Measurements from ENCODE around the gene TCEANC.
"Not testable (repeated sequence)": the region's sequence is repeated elsewhere in the genome, so short reads cannot be mapped to it uniquely, and the experiment has no call there.

TCEANC gene

DNA sequence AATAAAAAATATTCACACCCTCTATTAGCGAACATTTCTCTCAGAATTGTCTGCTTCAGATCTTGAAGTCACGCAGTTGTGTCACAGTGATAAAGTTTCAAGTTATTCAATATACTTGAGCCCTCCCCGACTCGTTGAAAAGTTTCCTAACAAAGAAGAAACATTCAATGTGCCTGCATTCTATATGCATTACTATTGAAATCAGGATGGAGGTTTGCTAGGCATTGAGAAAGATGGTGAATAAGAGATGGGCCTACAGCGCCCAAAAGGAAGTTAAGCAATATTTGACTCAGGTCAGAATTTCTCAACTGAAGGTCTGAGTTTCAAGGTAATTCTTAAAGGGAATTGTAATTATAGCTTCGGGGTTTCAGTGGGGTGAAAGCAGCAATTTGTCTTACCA lies 6.1 kb downstream of the TCEANC start:
- DNase-seq, result no peak

DNA sequence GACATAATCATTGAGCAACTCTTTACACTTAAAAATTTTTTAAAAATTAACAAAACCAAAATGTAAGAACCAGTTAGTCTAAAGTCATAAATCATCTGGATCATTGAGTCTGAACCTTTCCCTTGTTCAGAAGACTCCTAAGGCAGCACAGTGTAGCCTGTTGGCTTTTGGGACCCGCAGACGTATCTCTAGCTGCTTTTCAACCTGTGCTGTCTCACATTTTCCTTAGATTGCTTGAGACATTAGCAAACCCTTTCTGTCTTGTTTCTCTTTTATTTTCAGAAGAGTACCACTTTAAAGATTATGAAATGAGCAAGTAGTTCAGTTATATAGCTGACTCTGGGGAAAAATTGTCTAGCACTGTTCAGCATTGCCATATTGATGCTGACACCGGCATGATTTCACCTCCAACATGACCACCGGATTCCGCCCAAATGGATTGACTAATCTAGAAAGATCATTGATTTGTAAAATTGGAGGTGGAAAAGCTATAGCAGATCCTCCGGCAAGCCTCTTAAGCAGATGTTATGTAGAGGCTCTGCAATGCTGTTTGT lies 8.9 kb downstream of the TCEANC start:
- DNase-seq, result peak; percentile 9

DNA sequence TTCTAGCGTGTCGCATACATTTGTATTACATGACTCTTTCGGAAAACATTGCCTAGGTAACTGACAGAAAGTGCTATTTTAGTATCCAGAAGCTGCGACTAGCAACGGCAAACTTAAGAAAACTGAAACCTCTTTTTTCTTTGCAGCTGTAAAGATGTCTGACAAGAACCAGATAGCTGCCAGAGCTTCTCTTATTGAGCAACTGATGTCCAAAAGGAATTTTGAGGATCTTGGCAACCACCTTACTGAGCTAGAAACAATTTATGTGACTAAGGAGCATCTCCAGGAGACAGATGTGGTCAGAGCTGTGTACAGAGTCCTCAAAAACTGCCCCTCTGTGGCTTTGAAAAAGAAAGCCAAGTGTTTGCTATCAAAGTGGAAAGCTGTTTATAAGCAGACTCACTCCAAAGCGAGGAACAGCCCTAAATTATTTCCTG lies 9.4 kb downstream of the TCEANC start:
- no peak for DNase-seq

DNA sequence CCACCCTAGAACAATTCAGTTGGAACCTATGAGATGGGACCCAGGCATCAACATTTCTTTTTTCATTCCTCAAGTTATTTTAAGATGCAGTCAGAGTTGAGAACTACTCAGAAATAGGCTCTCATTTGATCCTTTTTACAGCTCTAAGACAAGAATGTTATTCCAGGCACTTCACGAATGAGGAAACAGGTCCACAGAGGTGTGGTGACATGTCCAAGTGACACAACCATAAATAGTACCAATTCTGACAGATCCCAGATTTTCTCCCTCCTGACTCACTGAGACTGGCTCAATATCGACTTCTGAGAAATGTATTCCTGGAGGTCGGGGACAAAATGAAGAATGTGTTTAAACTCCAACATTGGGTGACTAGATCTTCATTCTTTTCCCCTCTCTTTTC lies 11.1 kb downstream of the TCEANC start:
- no peak for DNase-seq

DNA sequence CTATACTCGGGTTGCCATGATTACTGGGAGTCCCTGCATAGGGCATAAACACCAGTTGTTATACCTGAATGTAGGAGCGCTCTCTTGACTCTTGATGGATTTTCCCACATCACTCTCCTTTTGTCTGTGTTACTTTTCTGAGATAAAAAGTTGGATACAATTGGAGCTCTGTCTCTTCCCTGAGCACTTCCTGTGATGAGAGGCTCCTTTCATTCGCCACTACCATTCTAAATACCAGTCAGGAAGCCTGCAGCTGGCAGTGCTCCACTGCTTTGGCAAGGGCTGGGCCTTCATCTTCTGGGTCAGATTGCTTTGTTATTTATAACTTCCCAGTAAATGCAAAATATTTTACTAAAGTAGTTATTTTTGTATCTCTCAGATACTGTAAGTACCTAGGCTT lies 13.9 kb downstream of the TCEANC start:
- DNase-seq, result no peak

DNA sequence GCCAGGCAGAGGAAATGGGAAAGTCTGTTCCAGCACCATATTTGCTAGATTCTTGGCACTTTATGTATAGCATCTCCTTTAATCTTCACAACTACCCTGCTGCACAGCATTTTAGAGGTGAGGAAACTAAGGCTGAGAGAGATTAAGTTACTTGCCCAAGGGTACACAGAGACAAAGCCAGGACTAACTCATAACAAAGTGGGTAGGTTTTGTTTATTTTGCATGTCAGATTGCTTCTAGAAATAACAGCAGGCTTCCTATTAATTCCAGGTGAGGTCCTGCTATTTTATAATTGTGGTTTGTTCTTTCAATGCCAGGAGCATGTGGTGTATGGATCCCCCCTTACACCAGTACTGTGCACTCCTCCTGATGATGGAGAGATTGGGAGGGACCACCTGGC lies 15.0 kb downstream of the TCEANC start:
- no peak for DNase-seq

DNA sequence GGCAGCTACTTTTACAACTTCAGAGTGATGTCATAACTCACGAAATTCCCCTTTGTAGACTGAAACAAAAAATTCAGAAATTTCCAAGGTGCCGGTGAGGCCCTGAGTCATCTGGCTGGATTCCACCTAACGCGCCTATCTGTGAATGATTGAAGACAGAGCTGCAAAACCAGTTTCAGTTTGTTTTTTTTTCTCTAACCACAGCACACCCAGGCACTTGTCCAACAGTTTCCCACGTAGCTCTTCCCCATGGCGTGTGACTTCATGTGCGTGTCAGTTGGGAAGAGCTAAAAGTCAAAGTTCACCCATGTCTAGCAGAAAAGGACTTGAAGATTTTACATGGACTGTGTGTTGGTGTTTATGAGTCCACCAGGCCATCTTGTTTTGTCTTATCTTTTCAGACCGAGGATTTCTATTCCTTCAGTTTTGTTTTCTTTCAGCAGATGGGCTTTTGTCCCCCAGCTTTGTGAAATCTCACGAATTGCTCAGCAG lies 16.4 kb downstream of the TCEANC start:
- peak; percentile 65 for DNase-seq

DNA sequence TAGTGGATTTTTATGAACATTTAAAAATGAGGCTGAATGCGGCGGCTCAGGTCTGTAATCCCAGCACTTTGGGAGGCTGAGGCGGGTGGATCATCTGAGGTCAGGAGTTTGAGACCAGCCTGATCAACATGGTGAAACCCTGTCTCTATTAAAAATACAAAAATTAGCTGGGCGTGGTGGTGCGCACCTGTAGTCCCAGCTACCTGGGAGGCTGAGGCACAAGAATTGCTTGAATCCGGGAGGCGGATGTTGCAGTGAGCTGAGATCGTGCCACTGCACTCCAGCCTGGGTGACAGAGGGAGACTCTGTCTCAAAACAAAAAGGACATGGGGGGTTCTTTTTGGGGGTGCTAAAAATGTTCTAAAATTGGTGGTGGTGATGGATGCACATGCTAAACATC lies 16.8 kb downstream of the TCEANC start:
- not testable (repeated sequence) for DNase-seq

DNA sequence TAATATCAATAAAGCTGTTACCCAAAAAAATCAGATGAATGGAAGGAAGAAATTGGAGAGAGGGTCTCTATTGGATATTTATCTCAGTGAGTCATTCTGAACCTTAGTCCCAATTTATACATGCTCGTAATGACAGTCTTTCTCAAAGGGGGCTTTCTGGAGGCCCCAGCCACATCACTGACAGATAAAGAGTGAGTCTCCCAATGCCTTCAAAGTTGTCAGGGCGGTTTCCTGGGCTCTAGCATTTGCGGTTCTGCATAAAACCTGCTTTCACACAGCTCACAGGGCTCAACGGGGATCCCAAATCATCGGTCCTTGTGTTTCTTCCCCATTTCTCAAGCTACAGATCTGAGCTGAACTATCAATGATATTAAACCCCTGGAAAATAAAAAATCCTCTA lies 17.3 kb downstream of the TCEANC start:
- DNase-seq, result no peak

DNA sequence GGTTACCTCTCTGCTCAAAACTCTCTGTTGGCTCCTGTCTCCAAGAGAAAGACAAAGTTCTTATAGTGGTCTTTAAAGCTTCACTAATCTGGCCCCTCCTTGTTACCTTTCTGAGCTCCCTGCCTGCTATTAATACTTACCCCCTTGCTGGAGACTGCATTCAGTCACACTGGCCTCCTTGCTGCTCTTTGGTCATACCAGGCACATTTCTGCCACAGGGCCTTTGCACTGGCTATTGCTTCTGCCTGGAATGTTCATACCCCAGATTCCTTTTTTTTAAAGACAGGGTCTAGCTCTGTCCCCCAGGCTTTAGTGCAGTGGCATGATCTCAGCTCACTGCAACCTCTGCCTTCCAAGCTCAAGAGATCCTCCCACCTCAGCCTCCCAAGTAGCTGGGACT lies 20.1 kb downstream of the TCEANC start:
- no peak for DNase-seq

DNA sequence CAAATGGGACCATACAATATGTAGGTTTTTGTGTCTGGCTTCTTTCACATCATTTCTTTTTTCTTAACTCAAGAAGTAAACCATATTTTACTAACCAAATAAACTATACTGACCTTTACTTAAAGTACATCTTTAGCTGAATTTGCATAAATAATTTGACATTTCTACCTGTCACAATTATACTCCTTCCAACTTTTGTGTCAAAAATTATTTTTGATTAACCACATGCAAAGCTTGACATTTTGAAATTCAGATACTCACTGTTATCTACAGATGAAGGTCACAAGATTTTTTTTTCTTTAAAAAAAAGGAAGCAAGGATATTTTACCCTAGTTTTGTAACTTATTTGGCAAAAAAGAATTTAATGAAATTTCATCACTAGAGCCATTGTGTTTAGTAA lies 23.9 kb downstream of the TCEANC start:
- no peak for DNase-seq

DNA sequence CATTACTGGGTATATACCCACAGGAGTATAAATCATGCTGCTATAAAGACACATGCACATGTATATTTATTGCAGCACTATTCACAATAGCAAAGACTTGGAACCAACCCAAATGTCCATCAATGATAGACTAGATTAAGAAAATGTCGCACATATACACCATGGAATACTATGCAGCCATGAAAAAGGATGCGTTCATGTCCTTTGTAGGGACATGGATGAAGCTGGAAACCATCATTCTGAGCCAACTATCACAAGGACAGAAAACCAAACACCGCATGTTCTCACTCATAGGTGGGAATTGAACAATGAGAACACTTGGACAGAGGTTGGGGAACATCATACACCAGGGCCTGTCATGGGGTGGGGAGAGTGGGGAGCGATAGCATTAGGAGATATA lies 26.8 kb downstream of the TCEANC start:
- DNase-seq, result not testable (repeated sequence)

DNA sequence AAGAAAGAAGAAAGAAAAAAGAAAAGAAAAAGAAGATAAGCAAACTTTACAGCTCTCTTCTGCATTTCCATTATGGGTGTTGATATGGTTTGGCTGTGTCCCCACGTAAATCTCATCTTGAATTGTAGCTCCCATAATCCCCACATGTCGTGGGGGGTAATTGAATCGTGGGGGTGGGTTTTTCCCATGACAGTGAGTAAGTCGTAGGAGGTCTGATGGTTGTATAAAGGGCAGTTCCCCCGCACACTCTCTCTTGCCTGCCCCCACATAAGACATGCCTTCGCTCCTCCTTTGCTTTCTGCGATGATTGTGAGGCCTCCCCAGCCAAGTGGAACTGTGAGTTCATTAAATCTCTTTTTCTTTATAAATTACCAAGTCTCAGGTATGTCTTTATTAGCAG lies 28.7 kb downstream of the TCEANC start:
- DNase-seq, result no peak

DNA sequence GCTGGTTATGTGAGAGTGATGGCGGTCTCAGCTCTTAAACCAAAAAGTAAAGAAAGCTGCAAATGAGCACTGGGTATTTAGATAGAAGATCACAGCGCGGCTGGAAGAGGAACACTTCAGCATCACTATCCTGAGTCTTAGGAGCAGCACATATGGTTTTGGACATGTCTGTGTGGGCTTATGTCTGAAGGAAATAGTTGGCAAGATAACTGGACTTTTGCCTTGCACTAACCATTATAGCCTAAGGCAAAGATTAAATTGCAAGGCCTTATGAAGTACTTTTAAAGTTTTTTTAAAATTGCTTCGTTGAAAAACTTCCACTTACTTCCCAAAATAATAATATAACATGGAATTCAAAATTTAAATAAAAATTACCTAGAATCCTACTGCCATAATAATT lies 31.4 kb downstream of the TCEANC start:
- no peak for DNase-seq

DNA sequence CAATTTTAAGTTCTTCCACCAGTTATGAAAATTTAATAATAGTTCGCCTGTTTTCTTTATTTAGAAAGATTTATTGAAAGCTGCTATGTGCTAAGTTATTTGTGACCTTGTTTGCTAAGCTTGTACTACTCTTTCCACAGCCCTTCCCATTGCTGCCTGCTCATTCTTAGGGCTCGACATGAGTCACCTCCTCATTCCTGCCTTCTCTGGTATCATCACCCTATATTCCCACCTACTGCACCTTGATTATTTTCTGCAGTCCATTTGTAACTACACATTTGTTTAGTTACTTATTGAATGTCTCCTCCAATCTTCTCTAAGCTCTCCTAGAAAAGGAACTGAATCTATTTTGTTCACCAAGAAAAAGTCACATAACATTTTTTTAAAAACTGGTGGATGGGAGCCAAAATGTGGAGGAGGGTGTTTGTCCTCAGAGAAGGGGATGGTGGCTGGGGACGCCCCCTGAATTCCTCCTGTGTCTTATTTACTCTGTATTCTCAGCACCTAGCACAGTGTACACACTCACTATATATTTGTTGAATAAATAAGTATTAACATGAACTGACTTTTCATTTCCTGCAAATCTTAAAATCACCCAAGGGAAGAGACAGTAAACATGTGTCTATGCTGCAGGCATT lies 32.3 kb downstream of the TCEANC start:
- no peak for DNase-seq

DNA sequence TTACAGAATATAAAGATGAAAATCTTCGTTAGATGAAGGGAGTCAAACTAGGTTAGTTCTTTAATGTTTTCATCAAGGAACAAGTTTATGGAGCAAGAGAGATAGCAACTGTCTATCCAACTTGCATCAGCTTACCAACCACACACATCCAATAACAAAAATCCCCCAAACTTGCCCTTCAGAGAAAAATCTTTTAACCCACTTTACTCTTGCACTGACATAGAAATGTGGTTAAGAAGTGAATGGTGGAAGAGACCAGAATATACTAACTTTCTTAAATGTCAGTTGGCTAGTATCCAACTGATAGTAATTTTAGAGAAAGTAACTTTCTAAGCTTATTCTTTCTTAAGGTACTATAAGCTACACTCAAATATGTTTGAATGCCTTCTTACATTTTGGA lies 34.3 kb downstream of the TCEANC start:
- no peak for DNase-seq

DNA sequence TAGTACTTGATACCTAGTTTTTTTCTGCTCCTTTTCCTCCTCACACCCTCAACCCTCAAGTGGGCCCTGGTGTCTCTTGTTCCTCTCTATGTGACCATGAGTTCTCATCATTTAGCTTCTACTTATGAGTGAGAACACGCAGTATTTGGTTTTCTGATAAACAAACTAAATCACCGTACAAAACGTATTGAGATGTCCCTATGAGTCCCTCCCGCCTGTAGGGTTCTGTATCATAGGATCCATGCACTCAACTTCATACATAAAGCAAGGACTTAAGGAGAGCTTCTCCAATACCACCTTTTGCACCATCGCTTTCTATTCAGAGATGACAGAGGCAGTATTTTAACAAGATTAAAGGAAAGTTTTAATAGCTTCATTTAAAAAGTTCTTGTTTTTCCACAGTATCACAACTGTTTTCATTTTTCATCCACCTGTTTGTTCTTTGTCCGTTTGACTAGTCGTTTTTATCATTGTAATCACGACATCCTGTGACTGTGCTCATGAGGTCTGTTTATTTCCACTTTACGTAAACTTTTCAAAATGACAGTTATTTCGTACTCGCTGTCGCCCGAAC lies 35.5 kb downstream of the TCEANC start:
- DNase-seq, result no peak

DNA sequence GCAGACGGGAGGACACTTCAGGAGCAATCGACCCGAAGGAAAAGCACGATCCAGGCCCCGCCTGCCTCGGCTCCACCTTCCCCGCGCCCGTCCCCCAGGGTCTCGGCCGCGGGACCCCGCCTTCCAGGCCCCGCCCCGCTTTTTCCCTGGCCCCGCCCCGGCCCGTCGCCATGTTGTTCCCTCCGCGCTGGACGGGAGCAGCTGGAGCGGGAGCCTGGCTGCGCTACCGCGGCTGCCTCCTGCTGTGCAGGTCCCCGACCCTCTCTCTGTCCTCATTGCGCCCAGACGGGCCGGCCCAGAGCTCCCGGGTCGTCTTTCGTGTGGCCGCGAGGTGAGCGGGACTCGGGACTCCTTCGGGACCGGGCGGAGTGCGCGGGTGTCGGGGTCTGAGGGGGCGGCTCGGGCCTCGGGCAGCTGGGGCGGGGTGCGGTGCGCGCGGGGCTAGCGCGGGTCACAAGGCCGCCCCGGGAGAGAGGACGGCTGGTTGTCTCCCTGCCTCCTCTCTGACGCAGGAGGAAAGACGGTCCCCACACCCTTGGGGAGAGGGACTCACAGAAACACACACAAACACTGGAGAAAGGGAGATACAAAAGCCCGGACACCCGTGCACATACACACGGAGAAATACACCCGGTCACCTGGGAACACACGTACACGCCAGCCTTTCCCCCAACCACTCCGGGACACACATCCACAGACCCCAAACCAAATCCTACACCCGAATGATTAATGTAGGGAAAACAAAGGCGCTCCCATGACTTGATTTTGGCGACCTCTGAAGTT lies 36.2 kb downstream of the TCEANC start, which contains the start of gene RAB9A:
Gene RAB9A, plus strand, starts transcription at position 171 of the 783 bp plus-strand sequence. CDS start 19,619 bp downstream, outside the sequence.
- DNase-seq, result peak; percentile 87

DNA sequence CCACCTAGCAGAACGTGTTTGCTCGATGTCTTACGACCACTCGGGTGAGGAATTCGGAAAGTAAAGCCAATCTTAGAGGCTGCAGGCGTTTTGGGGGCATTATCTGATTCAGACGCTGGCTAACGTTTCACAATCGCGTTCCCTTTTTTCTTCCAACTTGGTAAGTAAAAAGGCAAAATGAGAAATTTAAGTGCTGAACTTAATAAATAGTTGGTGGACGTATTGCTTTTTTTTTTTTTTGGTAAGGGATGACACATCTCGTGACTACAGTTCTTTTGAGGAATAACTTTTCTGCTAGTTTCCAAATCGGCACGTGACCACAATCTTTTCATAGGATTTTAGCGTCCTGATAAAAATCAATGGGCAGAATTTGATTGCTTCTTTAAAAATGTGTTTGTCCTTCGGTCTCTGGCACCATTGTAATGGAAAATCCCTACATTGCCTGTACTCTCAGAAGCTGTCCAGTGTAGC lies 36.8 kb downstream of the TCEANC start:
- no peak for DNase-seq

DNA sequence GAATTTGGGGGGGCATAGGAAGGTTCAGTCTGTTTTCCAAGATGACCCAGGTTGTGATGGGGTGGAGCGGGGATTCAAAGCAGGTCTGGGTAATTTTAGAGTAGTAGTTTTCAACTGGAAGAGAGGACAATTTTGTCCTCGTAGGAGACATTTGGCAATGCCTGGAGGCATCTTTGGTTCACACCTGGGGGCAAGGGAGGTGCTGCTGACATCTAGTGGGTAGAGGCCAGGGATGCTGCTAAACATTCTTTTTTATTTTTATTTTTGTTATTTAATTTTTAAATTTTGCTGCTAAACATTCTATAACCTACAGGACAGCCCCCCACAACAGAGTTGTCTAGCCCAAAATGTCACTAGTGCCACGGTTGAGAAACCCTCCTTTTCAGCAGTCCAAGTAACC lies 37.9 kb downstream of the TCEANC start:
- DNase-seq, result peak; percentile 11

DNA sequence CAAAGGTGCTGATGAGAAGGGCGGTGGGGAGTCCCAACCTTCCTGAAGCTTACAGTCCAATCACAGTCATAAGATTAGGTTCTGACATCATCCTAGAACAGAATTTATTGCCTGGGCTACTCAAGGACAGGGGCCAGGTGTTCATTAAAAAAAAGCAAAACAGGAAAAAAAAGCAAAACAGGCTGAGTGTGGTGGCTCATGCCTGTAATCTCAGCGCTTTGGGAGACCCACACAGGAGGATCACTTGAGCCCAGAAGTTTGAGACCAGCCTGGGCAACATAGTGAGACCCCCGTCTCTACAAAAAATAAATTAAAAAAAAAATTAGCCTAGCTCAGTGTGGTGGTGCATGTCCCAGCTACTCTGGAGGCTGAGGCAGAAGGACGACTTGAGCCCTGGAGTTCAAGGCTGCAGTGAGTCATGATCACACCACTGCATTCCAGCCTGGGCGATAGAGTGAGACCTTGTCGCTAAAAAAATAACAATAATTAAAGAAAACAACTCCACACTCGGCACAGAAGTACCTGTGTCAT lies 39.0 kb downstream of the TCEANC start:
- no peak for DNase-seq

DNA sequence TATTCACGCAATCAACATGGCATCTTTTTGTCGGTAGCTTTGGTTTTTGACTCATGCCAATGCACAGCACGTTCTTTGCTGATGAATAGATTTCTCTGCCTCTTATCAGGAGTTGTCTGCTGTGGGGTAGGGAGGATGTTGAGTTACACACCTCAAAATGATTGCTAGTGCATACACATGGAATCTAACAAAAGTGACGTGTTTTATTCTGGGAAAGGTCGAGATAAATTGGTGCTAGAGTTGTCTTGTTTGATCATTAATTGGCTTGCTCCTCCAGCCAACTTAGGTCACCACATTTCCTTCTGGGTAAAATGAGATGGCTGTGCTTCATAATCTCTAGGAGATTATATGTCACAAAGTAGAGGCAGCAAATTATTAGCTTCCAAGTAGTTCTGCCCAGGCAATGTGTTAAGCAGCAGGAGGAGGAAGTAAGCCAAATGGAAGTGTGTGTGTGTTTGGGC lies 39.9 kb downstream of the TCEANC start:
- DNase-seq, result no peak

DNA sequence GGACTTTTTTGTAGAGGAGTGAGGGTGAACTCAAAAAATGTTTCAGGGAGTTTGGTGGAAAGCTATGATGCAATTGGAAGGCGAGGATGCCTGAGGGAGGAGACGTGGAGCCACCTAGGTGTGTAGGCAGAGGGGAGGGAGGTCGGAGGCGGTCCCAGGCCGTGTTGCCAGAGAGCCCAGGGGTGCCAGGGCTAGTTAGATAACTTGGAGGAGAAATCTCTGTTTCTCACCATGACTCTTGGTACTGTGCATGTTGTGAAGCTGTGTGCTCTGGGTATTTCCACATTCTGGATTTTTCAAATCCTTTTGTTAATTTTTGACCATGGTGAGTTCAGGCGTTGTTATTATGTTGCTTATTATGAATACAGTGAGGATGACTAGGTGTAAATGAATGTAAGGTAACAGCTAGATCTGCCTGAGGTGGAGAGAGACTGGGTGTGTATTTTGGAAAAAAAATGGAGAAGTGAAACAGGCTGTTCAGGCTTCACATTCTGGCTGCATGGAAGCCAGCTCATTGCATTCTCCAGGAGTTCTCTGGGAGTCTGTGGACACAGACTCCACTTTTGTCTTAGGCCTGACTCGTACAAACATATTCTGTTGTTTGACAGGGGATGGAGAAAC lies 40.5 kb downstream of the TCEANC start:
- no peak for DNase-seq
